ENCODE results near the gene BTBD3. TPM values are rescaled to one million over a fixed set of nuclear protein-coding genes. Genes with fewer than 3 reads are reported as not detected.

Gene BTBD3
- total and polyA plus RNA-seq, 2 donors (not counting 1 experiment from before 2014, with no cell fraction given) = 47.4 to 51.7 TPM

- Histone ChIP-seq H3K79me2 (ENCODE audit: control insufficient read depth, insufficient read depth, low read length) (peaks cover 21% of the 10 kb centered on the region), H3K27me3 (ENCODE audit: control insufficient read depth, insufficient read depth, low read length) (no peaks in the 10 kb centered on the region)
These were observed 3.6 kb downstream of the BTBD3 start for GRCh38 chr20:11921321-11921720.

GRCh38 chr20:11922561-11922960 lies 4.9 kb downstream of the BTBD3 start:
- no peak for DNase-seq (ENCODE audit: low read depth in 2 of 2)
- Histone ChIP-seq H3K9me3 (ENCODE audit: control insufficient read depth, insufficient read depth, low read depth, low read length) (no peaks in the 10 kb centered on the region), H3K4me2 (ENCODE audit: extremely low read depth, insufficient read depth, low read length) (no peak overlapping the region), H3K4me1 (ENCODE audit: control insufficient read depth, extremely low read depth, insufficient read depth, low read length) (no peaks in the 10 kb centered on the region), H3K27ac (ENCODE audit: insufficient read depth, low read length) (no peak overlapping the region), H4K20me1 (ENCODE audit: control insufficient read depth, extremely low read depth, insufficient read depth, low read length) (no peaks in the 10 kb centered on the region), H3K4me3 (replicated peaks in 1 of 4; ENCODE audit: control extremely low read depth in 1 of 4, insufficient read depth in 1 of 4, low read depth in 3 of 4, low read length in 4 of 4) (no peak overlapping the region), H3K9ac (ENCODE audit: insufficient read depth, low read length) (no peak overlapping the region), H3K79me2 (ENCODE audit: control insufficient read depth, insufficient read depth, low read length) (peaks cover 15% of the 10 kb centered on the region), H3K36me3 (ENCODE audit: control insufficient read depth, insufficient read depth, low read length) (peaks cover 8% of the 10 kb centered on the region), H3K27me3 (ENCODE audit: control insufficient read depth, insufficient read depth, low read length) (no peaks in the 10 kb centered on the region), H2AFZ (ENCODE audit: low read length) (no peak overlapping the region)
- TF ChIP-seq CTCF (conservative IDR thresholded peaks at IDR 0.05 in 1 of 2, IDR thresholded peaks at IDR 0.05 in 1 of 2; ENCODE audit: low read depth in 1 of 2, low read length in 2 of 2) (no peak), EZH2 (IDR thresholded peaks at IDR 0.05; ENCODE audit: low read length, missing control alignments) (no peak)

More at GRCh38 chr20:11921321-11921720, 3.6 kb downstream of the BTBD3 start:
- no peak for TF ChIP-seq EZH2 (IDR thresholded peaks at IDR 0.05; ENCODE audit: low read length, missing control alignments)
- no peak for TF ChIP-seq CTCF (conservative IDR thresholded peaks at IDR 0.05 in 1 of 2, IDR thresholded peaks at IDR 0.05 in 1 of 2; ENCODE audit: low read depth in 1 of 2, low read length in 2 of 2)
- H3K4me1 ChIP-seq (ENCODE audit: control insufficient read depth, extremely low read depth, insufficient read depth, low read length) = peaks cover 2% of the 10 kb centered on the region
- DNase-seq (ENCODE audit: low read depth in 2 of 2) = peak in 1 of 2 donors; percentile 37
- H3K9me3 ChIP-seq (ENCODE audit: control insufficient read depth, insufficient read depth, low read depth, low read length) = no peaks in the 10 kb centered on the region
- H3K4me2 ChIP-seq (ENCODE audit: extremely low read depth, insufficient read depth, low read length) = peak overlapping the region; percentile 4
- H3K4me3 ChIP-seq (replicated peaks in 1 of 4; ENCODE audit: control extremely low read depth in 1 of 4, insufficient read depth in 1 of 4, low read depth in 3 of 4, low read length in 4 of 4) = peak overlapping the region in 1 of 4 experiments; percentile 66
- H2AFZ ChIP-seq (ENCODE audit: low read length) = no peak overlapping the region
- H4K20me1 ChIP-seq (ENCODE audit: control insufficient read depth, extremely low read depth, insufficient read depth, low read length) = no peaks in the 10 kb centered on the region
- H3K27ac ChIP-seq (ENCODE audit: insufficient read depth, low read length) = no peak overlapping the region
- peaks cover 8% of the 10 kb centered on the region for H3K36me3 ChIP-seq (ENCODE audit: control insufficient read depth, insufficient read depth, low read length)
- no peak overlapping the region for H3K9ac ChIP-seq (ENCODE audit: insufficient read depth, low read length)

- Histone ChIP-seq H3K4me2 (ENCODE audit: extremely low read depth, insufficient read depth, low read length) (no peak overlapping the region), H3K27ac (ENCODE audit: insufficient read depth, low read length) (no peak overlapping the region), H3K27me3 (ENCODE audit: control insufficient read depth, insufficient read depth, low read length) (no peaks in the 10 kb centered on the region), H3K9ac (ENCODE audit: insufficient read depth, low read length) (no peak overlapping the region), H4K20me1 (ENCODE audit: control insufficient read depth, extremely low read depth, insufficient read depth, low read length) (no peaks in the 10 kb centered on the region), H3K4me1 (ENCODE audit: control insufficient read depth, extremely low read depth, insufficient read depth, low read length) (no peaks in the 10 kb centered on the region), H3K79me2 (ENCODE audit: control insufficient read depth, insufficient read depth, low read length) (peaks cover 2% of the 10 kb centered on the region), H2AFZ (ENCODE audit: low read length) (no peak overlapping the region), H3K4me3 (replicated peaks in 1 of 4; ENCODE audit: control extremely low read depth in 1 of 4, insufficient read depth in 1 of 4, low read depth in 3 of 4, low read length in 4 of 4) (no peak overlapping the region), H3K36me3 (ENCODE audit: control insufficient read depth, insufficient read depth, low read length) (peaks cover 9% of the 10 kb centered on the region), H3K9me3 (ENCODE audit: control insufficient read depth, insufficient read depth, low read depth, low read length) (no peaks in the 10 kb centered on the region)
- no peak for TF ChIP-seq EZH2 (IDR thresholded peaks at IDR 0.05; ENCODE audit: low read length, missing control alignments)
- no peak for DNase-seq (ENCODE audit: low read depth in 2 of 2)
These were observed 7.2 kb downstream of the BTBD3 start for GRCh38 chr20:11924923-11925322.

All from fibroblast of lung (primary cell).